HG03060 (cell line): Measurements from ENCODE around the gene KRTAP10-6.
"Not testable (repeated sequence)": the region's sequence is repeated elsewhere in the genome, so short reads cannot be mapped to it uniquely, and the experiment has no call there.

Experiments used
- ATAC-seq: cut with Tn5 transposase; IDR thresholded peaks from one replicate; pipeline ENCODE4 v1.9.1; 2021; ENCODE audit warnings: low read depth, moderate number of reproducible peaks; ENCODE audit not compliant: unreplicated experiment

Gene KRTAP10-6

DNA sequence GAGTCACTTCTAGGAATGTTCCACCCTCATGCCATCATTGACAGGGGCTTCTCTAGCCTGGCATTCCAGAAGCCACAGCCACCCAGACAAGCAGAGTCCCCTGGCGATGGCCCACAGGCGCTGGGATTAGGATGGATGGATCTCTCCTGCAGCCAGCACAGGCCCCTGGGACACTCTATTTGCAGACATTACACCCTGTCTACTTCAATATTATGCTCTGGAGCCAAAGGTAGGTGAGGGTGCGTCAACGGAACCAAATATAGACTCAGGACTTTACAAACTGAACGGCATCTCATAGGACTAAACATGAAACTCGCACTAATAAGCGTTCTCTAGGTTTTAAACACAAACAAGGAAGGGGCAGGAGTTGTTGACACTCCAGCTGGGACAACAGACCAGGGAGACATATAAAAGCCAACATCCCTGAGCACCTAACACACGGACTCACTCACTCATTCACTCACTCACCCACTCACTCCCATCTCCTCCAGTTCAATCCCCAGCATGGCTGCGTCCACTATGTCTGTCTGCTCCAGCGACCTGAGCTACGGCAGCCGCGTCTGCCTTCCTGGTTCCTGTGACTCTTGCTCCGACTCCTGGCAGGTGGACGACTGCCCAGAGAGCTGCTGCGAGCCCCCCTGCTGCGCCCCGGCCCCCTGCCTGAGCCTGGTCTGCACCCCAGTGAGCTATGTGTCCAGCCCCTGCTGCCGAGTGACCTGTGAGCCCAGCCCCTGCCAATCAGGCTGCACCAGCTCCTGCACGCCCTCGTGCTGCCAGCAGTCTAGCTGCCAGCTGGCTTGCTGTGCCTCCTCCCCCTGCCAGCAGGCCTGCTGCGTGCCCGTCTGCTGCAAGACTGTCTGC is 8.0 kb upstream of the KRTAP10-6 start, which contains the start of gene KRTAP10-7:
KRTAP10-7 (plus strand) TSS at position 480 of the 861 bp plus-strand sequence; CDS start at position 505, 25 bp downstream.
- not testable (repeated sequence) for ATAC-seq

DNA sequence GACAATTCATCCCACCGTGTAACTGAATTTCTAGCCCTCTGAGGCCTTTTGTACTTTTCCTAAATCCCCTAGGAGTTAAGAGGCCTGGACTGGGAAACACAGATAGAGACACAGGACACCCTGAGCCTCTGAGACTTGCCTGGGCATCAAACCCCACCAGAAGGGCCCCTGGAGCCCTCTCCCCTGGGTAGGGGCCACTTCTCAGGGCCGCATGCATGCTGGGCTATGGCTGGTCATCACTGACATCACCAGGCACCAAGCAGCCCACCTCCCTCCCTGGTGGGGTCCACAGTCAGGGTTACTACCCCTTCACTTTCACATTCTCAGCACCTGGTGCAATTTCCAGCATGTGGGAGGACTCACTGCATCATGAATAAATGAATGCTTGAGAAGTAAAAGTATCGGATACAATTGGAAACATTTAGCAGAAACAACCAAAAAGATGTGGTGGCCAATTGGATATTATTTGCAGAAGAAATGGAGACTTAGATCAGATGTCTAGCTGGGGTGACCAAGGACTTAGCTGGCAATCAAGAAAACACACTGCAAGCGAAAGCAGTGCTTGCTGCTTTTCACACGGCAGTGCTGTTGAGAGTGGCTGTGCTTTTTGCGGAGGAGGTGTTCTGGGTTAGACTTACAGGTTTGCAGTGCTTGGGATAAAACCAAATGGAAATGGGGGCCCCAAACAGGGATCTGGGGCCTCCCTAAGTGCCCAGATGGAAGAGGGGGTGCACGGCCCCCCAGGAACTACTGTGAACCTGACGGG is 7.1 kb upstream of the KRTAP10-6 start:
- ATAC-seq: no peak

DNA sequence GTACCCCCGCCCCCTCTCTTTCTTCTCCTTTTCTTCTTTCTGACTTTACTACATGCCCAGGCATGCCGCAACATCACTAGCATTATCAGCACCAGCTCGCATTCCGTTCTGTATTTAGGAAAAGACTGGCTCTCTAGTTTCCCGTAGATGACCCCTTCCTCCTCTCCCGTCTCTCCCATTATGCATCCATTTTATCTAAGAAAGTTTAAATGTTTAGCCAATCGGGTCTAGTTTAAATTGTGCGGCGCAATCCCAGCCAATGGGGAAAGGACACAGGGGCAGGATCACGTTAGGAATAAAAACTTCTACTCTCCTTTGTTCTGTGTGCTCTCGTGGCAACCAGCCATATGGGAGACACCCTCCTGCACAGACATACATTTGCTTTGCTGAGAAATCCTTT is 5.8 kb upstream of the KRTAP10-6 start:
- ATAC-seq: no peak

DNA sequence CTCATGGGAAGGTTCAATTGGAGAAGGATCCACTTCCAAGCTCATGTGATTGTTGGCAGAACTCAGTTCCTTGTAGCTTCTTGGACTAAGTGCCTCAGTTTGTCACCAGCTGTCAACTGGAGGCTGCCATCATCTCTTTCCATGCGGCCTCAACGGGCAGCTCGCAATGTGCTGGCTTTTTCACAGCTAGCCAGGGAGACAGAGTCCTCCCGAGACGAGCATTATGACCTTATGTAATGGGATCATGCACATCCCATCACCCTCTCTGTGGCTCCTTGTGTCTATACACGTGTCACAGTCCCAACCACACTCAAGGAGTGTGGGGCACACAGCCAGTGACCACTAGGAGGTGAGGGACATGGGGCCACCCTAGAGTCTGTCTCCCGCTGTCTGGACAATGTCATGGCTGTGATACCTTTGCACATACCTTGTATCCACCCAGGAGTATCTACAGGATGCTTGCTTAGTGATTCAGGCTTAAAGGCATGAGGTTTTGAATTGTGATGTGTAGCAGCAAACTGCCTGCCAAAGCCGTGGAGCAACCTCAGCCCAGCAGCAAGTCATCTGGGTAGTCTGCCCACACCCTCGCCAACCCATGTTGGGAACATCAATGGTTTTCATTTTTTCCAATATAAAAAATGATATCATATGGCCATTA is 3.9 kb upstream of the KRTAP10-6 start:
- ATAC-seq: no peak

DNA sequence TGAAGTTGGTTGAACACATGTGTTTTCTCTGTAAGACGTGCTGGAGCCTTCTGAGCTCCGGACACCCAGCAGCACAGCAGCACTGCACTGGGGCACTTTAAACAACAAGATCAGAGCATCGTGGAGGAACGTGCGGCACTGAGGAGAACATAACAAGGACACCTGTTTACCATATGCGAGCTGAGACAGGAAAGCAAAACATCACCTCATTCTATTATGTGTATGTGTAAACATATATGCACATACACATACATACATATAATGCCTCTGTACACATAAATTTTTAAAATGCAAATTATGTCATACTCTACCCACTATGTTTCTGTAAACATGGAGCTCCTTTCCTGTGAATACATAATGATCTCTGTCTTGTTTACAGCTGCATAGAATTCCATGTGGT is 3.2 kb upstream of the KRTAP10-6 start:
- ATAC-seq: no peak

DNA sequence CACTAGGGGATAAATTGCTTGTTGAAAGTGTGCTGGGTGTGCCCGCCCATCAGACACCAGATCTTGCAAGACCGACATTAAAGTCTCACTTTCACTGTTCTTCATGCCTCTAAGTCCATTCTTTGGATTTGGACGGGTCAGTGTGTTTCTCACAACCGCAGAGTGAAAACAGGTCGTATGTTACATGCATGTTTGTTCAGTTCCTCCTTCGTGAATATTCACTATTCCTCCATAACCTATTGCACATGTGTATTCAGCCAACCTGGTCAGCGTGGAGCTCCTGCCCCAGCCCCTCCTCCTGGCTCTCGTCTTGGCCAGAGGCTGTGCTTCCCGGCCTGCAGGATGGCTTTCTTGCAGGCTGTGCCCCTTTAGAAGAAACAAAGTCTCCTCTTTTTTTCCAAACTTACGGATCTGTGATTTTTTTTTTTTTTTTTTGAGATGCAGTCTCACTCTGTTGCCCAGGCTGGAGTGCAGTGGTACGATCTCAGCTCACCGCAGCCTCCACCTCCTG is 2.2 kb upstream of the KRTAP10-6 start:
- no peak for ATAC-seq

DNA sequence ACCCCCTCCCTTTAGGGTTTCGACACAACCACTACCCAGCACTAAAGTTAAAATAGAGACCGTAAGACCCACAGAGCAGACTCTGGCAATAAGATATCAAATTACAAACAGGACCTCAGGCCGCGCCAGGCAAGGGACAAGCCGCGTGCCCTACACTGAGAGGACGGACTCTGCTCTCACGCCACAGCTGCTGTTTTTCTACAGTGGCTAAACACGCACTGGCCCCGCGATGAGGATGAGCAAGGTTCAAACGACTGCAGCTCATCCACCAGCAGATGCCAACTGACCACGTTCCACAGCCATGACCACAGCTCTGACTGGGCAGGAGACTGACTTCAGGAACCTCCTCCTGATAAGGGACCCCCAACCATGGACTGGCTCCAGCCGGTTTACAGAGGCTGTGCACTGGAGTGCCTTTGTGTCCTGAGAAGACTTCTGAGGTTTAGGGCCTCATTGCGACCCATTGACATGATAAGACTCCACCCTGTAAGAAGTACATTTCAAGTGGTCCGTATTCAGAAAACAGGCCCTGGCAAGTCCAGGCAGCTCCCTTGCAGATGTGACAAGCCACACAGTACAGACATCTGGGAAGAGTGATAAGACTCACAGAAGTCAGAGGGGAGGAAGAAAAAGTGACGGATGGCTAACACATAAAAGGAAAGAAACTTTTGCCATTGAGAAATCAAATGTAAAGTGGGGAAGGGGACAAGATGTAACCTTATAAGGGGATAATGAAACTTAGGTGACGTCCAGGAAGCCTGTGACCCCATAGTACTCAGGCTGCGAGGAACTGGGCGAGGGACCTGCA is 1.5 kb upstream of the KRTAP10-6 start:
- ATAC-seq: no peak

DNA sequence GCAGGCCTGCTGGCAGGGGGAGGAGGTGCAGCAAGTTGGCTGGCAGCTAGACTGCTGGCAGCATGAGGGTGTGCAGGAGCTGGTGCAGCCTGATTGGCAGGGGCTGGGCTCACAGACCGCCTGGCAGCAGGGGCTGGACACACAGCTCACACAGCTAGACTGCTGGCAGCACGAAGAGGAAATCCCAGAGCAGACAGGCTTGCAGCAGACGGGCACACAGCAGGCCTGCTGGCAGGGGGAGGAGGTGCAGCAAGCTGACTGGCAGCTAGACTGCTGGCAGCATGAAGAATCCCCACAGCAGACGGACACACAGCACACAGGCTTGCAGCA is 539 bp downstream of the KRTAP10-6 start:
- not testable (repeated sequence) for ATAC-seq

DNA sequence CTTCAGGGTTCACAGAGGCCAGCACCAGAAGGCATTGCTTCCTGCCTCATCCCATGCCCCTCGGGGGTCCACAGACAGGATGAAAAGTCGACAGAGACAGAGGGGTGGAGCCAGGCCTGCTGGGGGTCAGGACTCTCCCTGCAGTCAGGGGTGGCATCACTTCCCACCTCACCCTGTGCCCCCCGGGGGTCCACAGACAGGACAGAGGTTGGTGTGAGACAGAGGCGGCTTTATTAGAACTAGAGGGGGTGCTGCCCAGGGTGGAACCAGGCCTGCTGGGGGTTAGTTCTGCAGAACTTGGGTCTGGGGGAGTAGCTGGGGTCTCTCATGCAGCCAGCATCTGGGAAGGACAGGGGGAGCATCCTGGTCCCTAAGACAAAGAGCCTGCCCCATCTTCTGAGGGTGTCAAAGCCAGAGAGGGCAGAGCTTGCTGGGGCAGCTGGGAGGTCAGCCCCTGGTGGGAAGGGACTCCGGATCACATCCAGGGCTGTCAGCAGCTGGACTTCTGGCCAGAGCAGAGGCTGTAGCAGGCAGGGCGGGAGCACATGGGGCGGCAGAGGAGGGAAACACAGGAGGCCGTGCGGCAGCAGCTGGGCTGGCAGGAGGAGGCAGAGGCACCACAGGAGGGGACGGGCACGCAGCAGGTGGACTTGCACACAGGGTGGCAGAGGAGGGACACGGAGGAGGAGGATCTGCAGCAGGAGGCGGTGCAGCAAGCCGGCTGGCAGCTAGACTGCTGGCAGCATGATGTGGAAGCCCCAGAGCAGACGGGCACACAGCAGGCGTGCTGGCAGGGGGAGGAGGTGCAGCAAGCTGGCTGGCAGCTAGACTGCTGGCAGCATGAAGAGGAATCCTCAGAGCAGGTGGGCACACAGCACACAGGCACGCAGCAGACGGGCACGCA is 1.2 kb downstream of the KRTAP10-6 start:
- not testable (repeated sequence) for ATAC-seq

DNA sequence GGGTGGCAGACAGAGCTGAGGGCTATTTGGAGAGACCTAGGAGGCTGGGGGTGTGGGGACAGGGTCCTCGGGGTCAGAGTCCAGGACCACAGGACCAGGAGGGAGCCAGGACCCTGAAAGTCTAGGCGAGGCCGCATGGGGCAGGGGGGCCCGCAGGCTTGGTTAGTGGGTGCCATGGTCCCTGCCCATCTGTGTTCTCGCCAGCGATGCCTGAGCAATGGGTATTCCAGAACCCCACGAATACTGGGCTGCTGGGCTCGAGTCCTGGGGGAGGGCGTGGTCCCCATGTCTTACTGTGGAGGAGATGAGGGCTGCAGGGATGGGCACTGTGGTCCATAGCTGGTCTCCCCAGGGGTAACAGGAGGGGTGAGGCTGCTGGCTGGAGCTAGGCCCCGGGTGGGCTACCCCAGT is 2.0 kb downstream of the KRTAP10-6 start:
- ATAC-seq: no peak

DNA sequence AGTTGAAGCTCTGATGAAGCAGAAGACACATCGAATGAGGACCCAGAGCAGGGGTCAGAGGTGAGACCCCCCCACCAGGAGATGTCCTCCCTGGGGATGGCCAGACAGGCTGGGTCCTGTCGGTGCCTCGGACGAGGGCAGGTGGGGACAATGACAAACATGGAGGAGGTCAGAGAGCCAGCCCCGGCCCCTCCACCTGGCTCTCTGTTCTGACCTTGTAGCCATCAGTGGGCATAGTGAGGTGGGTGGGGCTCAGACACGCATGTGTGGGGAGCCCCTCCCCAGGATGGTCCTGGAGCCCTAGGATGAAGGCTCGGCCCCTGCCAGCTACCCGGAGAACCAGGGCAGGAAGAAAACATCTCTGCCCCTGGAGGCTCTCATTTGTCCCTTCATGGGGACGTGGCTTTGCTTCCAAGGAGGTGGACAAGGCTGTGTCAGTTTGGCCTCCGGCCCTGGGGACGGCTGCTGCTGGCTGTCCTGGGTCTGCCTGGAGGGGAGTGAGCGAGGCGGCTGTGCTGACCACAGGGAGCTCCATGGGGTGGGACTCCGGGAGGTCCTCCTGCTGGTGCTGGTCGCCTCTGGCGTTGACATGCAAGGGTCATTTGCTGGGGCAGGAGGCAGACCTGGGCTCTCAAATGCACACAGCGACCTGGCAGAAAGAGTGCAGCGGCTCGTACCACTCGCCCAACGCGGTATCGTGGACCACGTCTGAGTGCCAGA is 2.6 kb downstream of the KRTAP10-6 start:
- no peak for ATAC-seq

DNA sequence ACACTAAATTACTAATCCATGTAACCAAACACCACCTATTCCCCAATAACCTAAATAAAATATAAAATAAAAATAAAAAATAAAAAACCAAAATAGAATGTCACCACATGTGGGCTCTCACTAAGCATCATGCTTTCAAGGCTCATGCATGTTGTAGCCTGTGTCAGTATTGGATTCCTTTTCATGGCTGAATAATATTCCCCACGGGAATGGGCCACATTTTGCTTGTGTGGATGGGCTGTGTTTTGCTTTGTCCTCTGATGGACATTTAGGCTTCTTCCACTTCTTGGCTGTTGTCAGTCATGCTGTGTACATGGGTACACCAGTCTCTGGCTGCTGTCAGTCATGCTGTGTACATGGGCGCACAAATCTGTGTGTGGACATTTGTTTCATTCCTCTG is 3.2 kb downstream of the KRTAP10-6 start:
- ATAC-seq: no peak

DNA sequence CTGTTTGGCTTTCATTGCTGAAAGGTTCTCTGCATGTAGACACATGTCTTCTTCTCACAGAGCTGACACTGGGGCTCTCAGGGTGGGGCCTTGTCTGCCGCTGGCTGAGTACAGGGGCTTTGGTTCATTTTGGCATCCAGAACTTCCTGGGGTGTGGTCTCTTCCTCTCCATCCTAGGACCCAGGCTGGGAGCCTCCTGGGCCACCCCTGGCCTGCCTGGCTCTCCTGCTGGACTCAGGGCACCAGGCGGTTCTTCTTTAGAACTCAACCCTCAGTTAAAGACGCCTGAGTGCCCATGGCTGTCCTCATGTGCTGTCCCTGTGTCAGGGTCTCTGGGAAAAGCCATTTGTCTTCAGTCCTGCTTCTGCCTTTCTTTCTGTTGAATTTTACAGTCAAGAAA is 6.4 kb downstream of the KRTAP10-6 start:
- ATAC-seq: no peak

DNA sequence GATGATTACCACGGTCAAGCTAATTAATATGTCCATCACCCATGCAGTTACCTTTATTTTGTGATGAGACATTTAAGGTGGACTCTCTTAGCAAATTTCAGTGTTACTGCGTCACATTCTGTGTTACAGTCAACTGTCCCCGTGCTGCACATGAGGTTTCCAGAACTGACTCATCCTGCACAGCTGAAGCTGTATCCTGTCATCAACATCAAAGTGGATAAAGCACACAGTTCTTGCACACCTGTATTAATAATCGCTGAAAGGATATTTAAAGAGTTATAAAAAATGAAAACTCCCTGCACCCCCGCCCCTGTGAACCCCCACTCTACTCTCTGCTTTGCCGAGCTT is 8.5 kb downstream of the KRTAP10-6 start:
- ATAC-seq: no peak

DNA sequence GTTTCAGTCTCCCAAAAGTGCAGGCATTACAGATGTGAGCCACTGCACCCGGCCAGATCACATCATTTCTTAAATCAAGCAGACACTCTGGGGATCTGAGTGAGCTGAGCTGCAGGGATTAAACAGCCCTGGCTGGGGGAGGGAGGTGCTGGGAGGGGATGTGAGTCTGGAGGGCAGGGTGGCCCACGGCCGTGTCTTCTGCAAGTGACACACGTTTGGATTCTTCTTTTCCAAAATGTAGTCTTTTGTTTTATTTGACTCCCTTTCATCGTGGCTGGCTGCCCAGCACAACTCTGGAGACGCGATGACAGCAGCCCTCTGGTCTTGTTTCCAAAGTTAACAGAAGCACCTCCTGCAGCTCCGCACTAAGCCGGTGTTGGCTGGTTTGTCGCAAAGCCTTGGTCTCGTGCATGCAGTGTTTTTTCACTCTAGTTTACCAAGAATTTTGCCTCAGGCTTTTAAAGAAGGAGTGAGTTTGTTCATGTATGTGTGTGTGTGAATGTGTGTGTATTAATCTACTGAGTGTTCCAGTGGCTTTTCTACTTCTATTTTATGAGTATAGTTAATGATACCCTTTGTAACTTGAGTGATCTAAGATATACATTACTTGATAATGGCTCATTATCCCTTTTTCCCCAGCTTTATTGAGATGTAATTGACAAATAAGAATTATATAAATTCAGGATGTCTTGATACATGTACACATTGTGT is 9.1 kb downstream of the KRTAP10-6 start:
- no peak for ATAC-seq

DNA sequence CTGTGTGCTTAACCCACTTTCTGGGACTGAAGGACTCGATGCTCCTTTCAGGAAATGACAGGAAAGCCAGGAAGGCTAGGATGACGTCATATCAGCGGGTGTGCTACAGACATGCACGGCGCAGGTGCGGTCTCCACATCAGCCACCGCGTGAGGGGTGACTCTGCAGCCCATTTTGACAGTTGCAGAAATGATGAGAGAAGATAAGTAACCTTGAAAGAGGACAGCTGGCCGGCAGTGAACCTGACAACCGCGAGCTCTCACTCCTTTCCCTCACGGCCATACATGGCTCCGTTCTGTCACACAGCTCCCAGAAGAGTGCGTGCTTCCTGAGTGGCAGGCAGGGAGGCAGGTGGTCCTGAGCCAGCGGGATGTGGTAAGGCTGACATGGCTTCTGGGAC is 10.2 kb downstream of the KRTAP10-6 start:
- ATAC-seq: no peak

DNA sequence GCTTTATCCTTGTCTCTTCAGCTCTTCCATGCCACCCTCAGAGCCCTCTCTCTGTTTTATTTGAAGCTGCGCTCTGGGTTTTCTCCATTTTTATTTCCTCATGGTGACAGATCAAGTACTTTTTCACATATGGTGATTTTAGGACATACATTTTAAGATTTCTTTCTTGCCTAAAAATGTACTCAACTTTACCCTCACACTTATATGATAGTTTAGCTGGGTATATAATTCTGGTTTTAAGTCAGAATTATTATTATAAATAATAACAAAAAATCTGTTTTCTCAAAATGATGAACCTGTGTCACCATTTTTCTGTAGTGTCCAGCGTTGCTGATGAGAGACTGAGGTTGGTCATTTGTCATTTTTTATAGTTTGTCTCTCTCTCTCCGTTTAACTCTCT is 11.1 kb downstream of the KRTAP10-6 start:
- no peak for ATAC-seq

DNA sequence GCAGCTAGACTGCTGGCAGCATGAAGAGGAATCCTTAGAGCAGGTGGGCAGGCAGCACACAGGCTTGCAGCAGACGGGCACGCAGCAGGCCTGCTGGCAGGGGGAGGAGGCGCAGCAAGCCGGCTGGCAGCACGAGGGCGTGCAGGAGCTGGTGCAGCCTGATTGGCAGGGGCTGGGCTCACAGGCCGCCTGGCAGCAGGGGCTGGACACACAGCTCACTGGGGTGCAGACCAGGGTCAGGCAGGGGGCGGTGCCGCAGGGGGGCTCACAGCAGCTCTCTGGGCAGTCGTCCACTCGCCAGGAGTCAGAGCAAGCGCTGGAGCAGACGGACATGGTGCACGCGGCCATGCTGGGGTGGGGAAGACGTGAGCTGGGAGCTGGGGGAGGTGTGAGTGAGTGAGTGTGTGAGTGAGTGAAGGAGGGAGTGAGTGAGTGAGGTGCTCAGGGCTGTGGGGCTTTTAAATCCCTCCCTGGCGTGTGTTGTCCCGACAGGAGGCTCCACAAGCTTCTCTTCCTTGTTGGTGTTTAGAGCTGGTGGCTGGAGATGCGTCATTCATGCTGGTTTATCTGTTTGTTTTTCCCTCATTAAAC is 12.0 kb downstream of the KRTAP10-6 start, which contains the start of gene KRTAP10-5:
KRTAP10-5 (minus strand) TSS at position 374 of the 591 bp plus-strand sequence; CDS start at position 348, 26 bp downstream.
- ATAC-seq: not testable (repeated sequence)
